DOHH2 (cell line): ENCODE data around the gene FCN1.

Experiments used
- H3F3A ChIP-seq: fragments of 200-600 bp; sonication (generic), shearing (Covaris generic); 2 replicates; pipeline ENCODE4 v1.6.0; 2016; ENCODE audit warnings: antibody characterized with exemption, mild to moderate bottlenecking; ENCODE audit not compliant: control insufficient read depth, insufficient read depth
- H3K27ac ChIP-seq: fragments of 200-600 bp; sonication (generic); 2 replicates; pipeline ENCODE4 v1.5.1; 2014; ENCODE audit warnings: low read depth, mild to moderate bottlenecking, low read length, moderate library complexity
- H3K27me3 ChIP-seq: fragments of 200-600 bp; sonication (generic); 2 replicates; pipeline ENCODE4 v1.6.1; 2014; ENCODE audit warnings: mild to moderate bottlenecking, low read length, mixed read lengths; ENCODE audit not compliant: control insufficient read depth
- H3K36me3 ChIP-seq: fragments of 200-600 bp; sonication (generic); 2 replicates; pipeline ENCODE4 v1.6.1; 2014; ENCODE audit warnings: mild to moderate bottlenecking, low read length, moderate library complexity, mixed read lengths; ENCODE audit not compliant: control insufficient read depth
- H3K4me1 ChIP-seq: fragments of 200-600 bp; sonication (generic); 2 replicates; pipeline ENCODE4 v1.6.1; 2014; ENCODE audit warnings: mild to moderate bottlenecking, low read length, mixed read lengths; ENCODE audit not compliant: control insufficient read depth
- H3K4me2 ChIP-seq: fragments of 200-600 bp; sonication (generic); 2 replicates; pipeline ENCODE4 v1.6.0; 2014; ENCODE audit warnings: mild to moderate bottlenecking, low read length, moderate library complexity
- H3K4me3 ChIP-seq: fragments of 200-600 bp; sonication (generic); 2 replicates; pipeline ENCODE4 v1.5.1; 2014; ENCODE audit warnings: mild to moderate bottlenecking, low read length, mixed read lengths
- H3K79me2 ChIP-seq: fragments of 200-600 bp; sonication (generic); 2 replicates; pipeline ENCODE4 v1.6.1; 2014; ENCODE audit warnings: mild to moderate bottlenecking, low read length, mixed read lengths; ENCODE audit not compliant: control insufficient read depth
- H3K9me2 ChIP-seq: fragments of 200-600 bp; sonication (generic); replicated peaks from 2 replicates; pipeline ENCODE4 v1.6.1; 2014; ENCODE audit warnings: mild to moderate bottlenecking, low read length, mixed read lengths; ENCODE audit not compliant: control insufficient read depth
- H3K9me3 ChIP-seq: fragments of 200-600 bp; sonication (generic); 2 replicates; pipeline ENCODE4 v1.6.1; 2014; ENCODE audit warnings: antibody characterized with exemption, low read length, mixed read lengths; ENCODE audit not compliant: control insufficient read depth, insufficient read depth
- H4K20me1 ChIP-seq: fragments of 200-600 bp; sonication (generic); 2 replicates; pipeline ENCODE4 v1.6.0; 2014; ENCODE audit warnings: low read depth, mild to moderate bottlenecking, antibody characterized with exemption, low read length, moderate library complexity; ENCODE audit not compliant: control insufficient read depth, insufficient read depth
- EZH2phosphoT487 ChIP-seq: fragments of 200-600 bp; sonication (generic); IDR thresholded peaks from 2 replicates; pipeline ENCODE4 v1.6.1; 2017; ENCODE audit warnings: borderline replicate concordance, mild to moderate bottlenecking, antibody characterized with exemption, low read length, moderate library complexity, mixed read lengths
- TF ChIP-seq, protein P1 (sequence below): fragments of 200-600 bp; sonication (generic); IDR thresholded peaks from one replicate; pipeline ENCODE4 v1.5.1; 2014; ENCODE audit warnings: antibody characterized with exemption, mild to moderate bottlenecking, low read depth, low read length; ENCODE audit not compliant: poor library complexity, severe bottlenecking

Gene FCN1

GRCh38 chr9:134947265-134947955 lies 29.7 kb upstream of the FCN1 start:
- Histone ChIP-seq H3F3A (no peaks in the 10 kb centered on the region), H4K20me1 (no peaks in the 10 kb centered on the region), H3K27me3 (no peaks in the 10 kb centered on the region), H3K27ac (no peak overlapping the region), H3K9me2 (no peaks in the 10 kb centered on the region), H3K4me3 (no peak overlapping the region), H3K4me2 (no peak overlapping the region), H3K79me2 (no peaks in the 10 kb centered on the region), H3K9me3 (no peaks in the 10 kb centered on the region), H3K4me1 (no peaks in the 10 kb centered on the region), H3K36me3 (no peaks in the 10 kb centered on the region)
- no peak for TF ChIP-seq EZH2phosphoT487
- TF ChIP-seq, protein P1, sequence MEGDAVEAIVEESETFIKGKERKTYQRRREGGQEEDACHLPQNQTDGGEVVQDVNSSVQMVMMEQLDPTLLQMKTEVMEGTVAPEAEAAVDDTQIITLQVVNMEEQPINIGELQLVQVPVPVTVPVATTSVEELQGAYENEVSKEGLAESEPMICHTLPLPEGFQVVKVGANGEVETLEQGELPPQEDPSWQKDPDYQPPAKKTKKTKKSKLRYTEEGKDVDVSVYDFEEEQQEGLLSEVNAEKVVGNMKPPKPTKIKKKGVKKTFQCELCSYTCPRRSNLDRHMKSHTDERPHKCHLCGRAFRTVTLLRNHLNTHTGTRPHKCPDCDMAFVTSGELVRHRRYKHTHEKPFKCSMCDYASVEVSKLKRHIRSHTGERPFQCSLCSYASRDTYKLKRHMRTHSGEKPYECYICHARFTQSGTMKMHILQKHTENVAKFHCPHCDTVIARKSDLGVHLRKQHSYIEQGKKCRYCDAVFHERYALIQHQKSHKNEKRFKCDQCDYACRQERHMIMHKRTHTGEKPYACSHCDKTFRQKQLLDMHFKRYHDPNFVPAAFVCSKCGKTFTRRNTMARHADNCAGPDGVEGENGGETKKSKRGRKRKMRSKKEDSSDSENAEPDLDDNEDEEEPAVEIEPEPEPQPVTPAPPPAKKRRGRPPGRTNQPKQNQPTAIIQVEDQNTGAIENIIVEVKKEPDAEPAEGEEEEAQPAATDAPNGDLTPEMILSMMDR, result no peak

DNA sequence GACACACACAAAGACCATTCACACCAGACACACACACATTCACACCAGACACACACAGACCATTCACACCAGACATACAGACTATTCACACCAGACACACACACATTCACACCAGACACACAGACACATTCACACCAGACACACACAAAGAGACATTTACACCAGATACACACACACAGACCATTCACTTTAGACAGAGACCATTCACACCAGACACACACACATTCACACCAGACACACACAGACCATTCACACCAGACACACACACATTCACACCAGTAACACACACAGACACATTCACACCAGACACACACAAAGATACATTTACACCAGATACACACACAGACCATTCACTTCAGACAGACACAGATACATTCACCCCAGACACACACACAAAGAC lies 29.0 kb upstream of the FCN1 start:
- no peak overlapping the region for H3K4me3 ChIP-seq
- H3K9me3 ChIP-seq, result no peaks in the 10 kb centered on the region
- H3K79me2 ChIP-seq, result no peaks in the 10 kb centered on the region
- H3F3A ChIP-seq, result no peaks in the 10 kb centered on the region
- H3K27ac ChIP-seq, result no peak overlapping the region
- TF ChIP-seq, protein P1, result no peak
- TF ChIP-seq EZH2phosphoT487, result no peak
- no peak overlapping the region for H3K4me2 ChIP-seq
- no peaks in the 10 kb centered on the region for H3K9me2 ChIP-seq
- H4K20me1 ChIP-seq, result no peaks in the 10 kb centered on the region
- no peaks in the 10 kb centered on the region for H3K27me3 ChIP-seq
- H3K4me1 ChIP-seq, result no peaks in the 10 kb centered on the region
- H3K36me3 ChIP-seq, result no peaks in the 10 kb centered on the region

DNA sequence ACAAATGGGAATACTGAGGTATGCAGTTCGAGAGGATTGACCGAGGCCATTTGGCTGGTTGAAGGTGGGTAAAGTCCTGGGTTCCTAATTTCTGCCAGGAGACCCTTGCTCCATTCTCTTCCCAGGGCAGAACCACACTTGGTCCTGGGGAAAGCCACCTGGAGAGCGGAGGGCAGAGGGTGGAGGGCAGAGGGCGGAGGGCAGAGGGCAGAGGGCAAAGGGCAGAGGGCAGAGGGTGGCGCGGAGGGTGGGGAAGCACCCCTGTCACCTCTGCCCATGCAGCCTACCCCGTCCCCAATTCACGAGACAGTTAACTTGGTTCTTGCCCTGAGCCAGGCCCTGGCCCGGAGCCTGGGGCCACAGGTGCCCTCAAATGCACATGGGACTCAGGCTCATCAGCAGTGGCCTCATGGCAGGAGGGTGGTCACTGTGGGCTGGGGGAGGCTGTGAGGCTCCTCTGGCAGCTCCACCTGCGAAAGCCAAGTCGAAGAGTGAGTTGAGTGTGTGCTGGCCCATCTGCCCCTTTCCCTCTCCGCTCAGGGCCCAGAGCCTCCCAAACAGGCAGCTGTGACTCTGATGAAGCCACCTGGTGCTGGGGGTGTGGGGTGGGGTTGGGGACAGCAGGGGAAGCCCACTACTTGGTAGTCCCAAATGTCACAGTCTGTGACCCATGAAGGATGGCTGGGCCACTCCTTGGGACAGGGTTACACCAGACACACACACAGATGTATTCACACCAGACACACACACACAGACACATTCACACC lies 28.0 kb upstream of the FCN1 start:
- H3K4me3 ChIP-seq, result no peak overlapping the region
- no peaks in the 10 kb centered on the region for H3K27me3 ChIP-seq
- no peaks in the 10 kb centered on the region for H3K36me3 ChIP-seq
- TF ChIP-seq, protein P1, result no peak
- TF ChIP-seq EZH2phosphoT487, result no peak
- no peaks in the 10 kb centered on the region for H3K9me3 ChIP-seq
- H3K9me2 ChIP-seq, result no peaks in the 10 kb centered on the region
- no peak overlapping the region for H3K27ac ChIP-seq
- no peaks in the 10 kb centered on the region for H3K4me1 ChIP-seq
- H3K79me2 ChIP-seq, result no peaks in the 10 kb centered on the region
- H3K4me2 ChIP-seq, result no peak overlapping the region
- H4K20me1 ChIP-seq, result no peaks in the 10 kb centered on the region
- H3F3A ChIP-seq, result no peaks in the 10 kb centered on the region
